Stimulated activated naive CD8-positive, alpha-beta T cell treated with anti-CD3 and anti-CD28 coated beads, Interleukin-15, amount 100 ng/mL, for 72 hours (primary cell): ENCODE measurements around the gene DPP6.

Experiments used
- ATAC-seq: fragments of 150-1000 bp; cut with Tn5 transposase; 2 replicates; pipeline ENCODE4 v1.10.0; 2021; ENCODE audit warnings: mild to moderate bottlenecking, moderate library complexity
- DNase-seq, 2 donors: peaks; one replicate each; pipeline ENCODE4 v3.0.0; 2021 to 2022
- H3K27ac Mint-ChIP-seq, 2 donors: one replicate each; pipeline ENCODE4 v1.8.0; 2022; ENCODE audit warnings: mild to moderate bottlenecking in 2 of 2, mixed read lengths in 2 of 2, moderate library complexity in 2 of 2
- H3K27me3 Mint-ChIP-seq: one replicate; pipeline ENCODE4 v1.8.0; 2022; ENCODE audit warnings: mixed read lengths
- H3K4me1 Mint-ChIP-seq: one replicate; pipeline ENCODE4 v1.8.0; 2022; ENCODE audit warnings: mild to moderate bottlenecking, mixed read lengths
- H3K4me3 Mint-ChIP-seq, 2 donors: one replicate each; pipeline ENCODE4 v1.8.0; 2022; ENCODE audit warnings: mild to moderate bottlenecking in 2 of 2, mixed read lengths in 2 of 2, moderate library complexity in 1 of 2
- H3K9me3 Mint-ChIP-seq, 2 donors: one replicate each; pipeline ENCODE4 v1.8.0; 2022; ENCODE audit warnings: mixed read lengths in 2 of 2

Gene DPP6

DNA sequence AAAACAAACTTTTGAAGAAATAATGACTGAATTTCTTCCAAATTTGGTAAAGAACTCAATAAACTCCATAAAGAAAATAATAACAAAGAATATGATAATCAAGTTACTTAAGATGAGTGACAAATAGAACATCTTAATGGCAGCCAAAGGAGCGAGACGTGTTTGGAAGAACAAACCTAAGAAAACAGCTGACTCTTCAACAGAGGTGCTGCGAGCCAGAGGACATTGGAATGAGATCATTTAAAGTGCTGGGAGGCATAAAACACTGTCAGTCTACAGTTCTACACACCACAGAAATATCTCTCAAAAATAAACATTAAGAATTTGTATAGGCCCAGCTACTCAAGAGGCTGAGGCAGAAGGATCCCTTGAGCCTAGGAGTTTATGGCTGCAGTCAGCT, 507.3 kb downstream of the DPP6 start:
- Mint-ChIP-seq H3K9me3 (peaks cover 10 to 16% of the 10 kb centered on the region in 2 donors), H3K4me1 (no peaks in the 10 kb centered on the region), H3K27ac (no peak overlapping the region), H3K27me3 (no peaks in the 10 kb centered on the region), H3K4me3 (no peak overlapping the region)
- DNase-seq: no peak
- no peak for ATAC-seq

GRCh38 chr7:154564676-154565075, 512.5 kb downstream of the DPP6 start:
- no peak for DNase-seq
- no peaks in the 10 kb centered on the region for H3K27me3 Mint-ChIP-seq
- H3K9me3 Mint-ChIP-seq: peaks cover 4 to 16% of the 10 kb centered on the region in 2 donors

GRCh38 chr7:154566877-154567276, 514.7 kb downstream of the DPP6 start:
- Mint-ChIP-seq H3K27ac (no peak overlapping the region), H3K9me3 (peaks cover 4 to 16% of the 10 kb centered on the region in 2 donors), H3K4me3 (no peak overlapping the region), H3K27me3 (no peaks in the 10 kb centered on the region), H3K4me1 (no peaks in the 10 kb centered on the region)
- no peak for DNase-seq
- no peak for ATAC-seq

More at GRCh38 chr7:154564676-154565075, 512.5 kb downstream of the DPP6 start:
- no peaks in the 10 kb centered on the region for H3K4me1 Mint-ChIP-seq
- no peak overlapping the region for H3K4me3 Mint-ChIP-seq
- no peak overlapping the region for H3K27ac Mint-ChIP-seq
- no peak for ATAC-seq

GRCh38 chr7:154568346-154568745, 516.1 kb downstream of the DPP6 start:
- Mint-ChIP-seq H3K4me3 (no peak overlapping the region), H3K4me1 (no peaks in the 10 kb centered on the region), H3K27ac (no peak overlapping the region), H3K9me3 (peaks cover 4 to 9% of the 10 kb centered on the region in 2 donors), H3K27me3 (no peaks in the 10 kb centered on the region)
- no peak for DNase-seq
- no peak for ATAC-seq

DNA sequence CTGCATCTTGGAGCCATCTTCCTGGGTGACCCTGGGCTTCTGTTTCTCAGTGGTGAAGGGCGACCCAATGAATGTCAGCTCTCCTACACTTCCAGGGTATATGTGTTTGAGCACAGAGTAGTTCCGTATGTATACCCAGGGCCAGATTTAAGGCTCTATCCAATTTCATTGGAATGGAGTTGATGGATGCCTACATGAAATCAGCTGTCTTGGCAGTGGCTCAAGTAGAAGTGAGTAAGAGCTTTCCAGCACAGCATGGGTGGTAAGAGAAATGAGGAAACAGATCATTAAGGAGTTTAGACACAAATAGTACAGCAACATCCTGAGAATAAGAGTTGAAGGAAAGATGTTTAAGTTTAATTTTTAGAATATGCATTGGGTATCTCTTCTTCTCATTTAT, 517.7 kb downstream of the DPP6 start:
- H3K4me3 Mint-ChIP-seq: no peak overlapping the region
- no peaks in the 10 kb centered on the region for H3K27me3 Mint-ChIP-seq
- no peak for ATAC-seq
- no peaks in the 10 kb centered on the region for H3K4me1 Mint-ChIP-seq
- no peak for DNase-seq
- H3K9me3 Mint-ChIP-seq: no peaks in the 10 kb centered on the region
- no peak overlapping the region for H3K27ac Mint-ChIP-seq

DNA sequence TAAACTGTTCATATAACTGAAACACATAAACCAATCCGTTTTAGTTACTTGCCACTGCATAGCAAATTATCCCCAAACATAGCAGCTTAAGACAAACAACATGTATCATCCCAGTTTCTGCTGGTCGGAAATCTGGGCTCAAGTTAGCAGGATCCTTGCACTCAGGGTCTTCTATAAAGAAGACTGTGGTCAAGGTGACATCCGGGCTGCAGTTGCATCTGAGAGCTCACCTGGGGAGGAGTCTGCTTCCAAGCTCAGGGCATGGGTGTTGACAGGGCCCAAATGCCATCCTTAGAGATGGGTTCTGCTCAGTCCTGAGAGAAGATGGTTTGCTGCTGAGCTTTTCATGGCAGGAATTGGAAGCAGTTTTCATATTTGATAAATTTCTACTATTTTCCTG, 519.6 kb downstream of the DPP6 start:
- DNase-seq: no peak
- Mint-ChIP-seq H3K27me3 (no peaks in the 10 kb centered on the region), H3K9me3 (peaks cover 3 to 7% of the 10 kb centered on the region in 2 donors)

GRCh38 chr7:154574235-154574634, 522.0 kb downstream of the DPP6 start:
- ATAC-seq: no peak

More for the DNA sequence above, 519.6 kb downstream of the DPP6 start:
- Mint-ChIP-seq H3K4me3 (no peak overlapping the region), H3K27ac (no peak overlapping the region), H3K4me1 (no peaks in the 10 kb centered on the region)
- no peak for ATAC-seq

GRCh38 chr7:154575497-154575896, 523.3 kb downstream of the DPP6 start:
- no peak for ATAC-seq
- no peaks in the 10 kb centered on the region for H3K4me1 Mint-ChIP-seq

More at GRCh38 chr7:154574235-154574634, 522.0 kb downstream of the DPP6 start:
- Mint-ChIP-seq H3K4me3 (no peak overlapping the region), H3K27ac (no peak overlapping the region), H3K9me3 (peaks cover 6 to 12% of the 10 kb centered on the region in 2 donors), H3K27me3 (no peaks in the 10 kb centered on the region), H3K4me1 (no peaks in the 10 kb centered on the region)
- DNase-seq: no peak

DNA sequence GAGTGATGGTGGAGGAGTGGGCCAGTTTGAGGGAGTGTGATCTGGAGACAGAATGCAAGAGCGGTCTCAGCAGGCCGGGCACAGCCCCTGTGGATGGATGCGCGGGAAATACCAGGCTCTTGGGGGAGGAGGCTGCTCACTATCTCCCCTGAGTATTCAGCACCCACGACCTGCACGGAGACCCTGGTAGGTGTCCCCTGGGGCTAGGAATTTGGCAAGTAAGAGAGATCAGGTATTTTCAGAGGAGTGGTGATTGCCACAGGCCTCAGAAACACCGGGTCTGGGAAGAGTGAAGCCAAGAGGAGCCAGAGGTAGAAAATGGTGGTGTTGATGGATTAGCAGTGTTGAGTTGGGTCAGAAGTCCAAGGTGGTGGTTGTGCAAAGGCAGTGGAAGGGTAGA, 524.4 kb downstream of the DPP6 start:
- Mint-ChIP-seq H3K4me1 (no peaks in the 10 kb centered on the region), H3K27me3 (no peaks in the 10 kb centered on the region), H3K27ac (no peak overlapping the region), H3K4me3 (no peak overlapping the region), H3K9me3 (peaks cover 6 to 12% of the 10 kb centered on the region in 2 donors)
- no peak for ATAC-seq
- DNase-seq: no peak

More at GRCh38 chr7:154575497-154575896, 523.3 kb downstream of the DPP6 start:
- Mint-ChIP-seq H3K9me3 (peaks cover 6 to 12% of the 10 kb centered on the region in 2 donors), H3K27ac (no peak overlapping the region), H3K4me3 (no peak overlapping the region), H3K27me3 (no peaks in the 10 kb centered on the region)
- DNase-seq: no peak

DNA sequence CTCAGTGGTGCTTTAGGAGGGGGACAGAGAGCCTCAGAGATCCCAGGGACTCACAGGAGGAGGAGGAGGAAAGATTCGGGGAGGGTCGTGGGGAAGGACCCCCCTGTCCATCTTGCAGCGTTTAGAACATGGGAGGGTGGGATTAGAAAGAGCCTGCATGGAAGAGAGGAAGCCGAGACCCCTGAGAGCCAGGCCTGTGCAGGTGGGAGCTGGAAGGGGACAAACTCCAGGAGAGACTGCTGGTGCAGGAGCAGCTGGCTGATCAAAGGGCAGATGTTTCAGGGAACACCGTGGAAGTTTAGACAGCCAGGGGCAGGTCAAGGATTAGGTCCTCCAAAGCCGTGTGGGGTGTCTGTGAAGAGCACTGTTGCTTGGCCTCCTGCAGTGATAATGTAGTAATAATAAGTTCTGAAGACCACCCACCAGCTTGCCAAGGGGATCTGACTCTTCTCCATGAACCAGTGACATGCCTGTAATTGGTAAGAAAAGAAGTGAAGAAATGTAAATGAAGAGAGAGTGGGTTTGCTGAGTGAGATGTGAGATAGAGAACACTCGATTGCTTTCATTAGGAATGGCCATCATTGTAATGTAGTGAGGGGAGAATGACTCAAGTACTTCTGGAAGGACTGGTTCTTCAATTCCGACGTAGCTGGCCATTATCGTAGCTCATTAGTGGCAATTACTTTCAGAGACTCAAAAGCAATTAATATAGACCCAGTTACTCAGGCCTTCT, 525.1 kb downstream of the DPP6 start:
- H3K27me3 Mint-ChIP-seq: no peaks in the 10 kb centered on the region

GRCh38 chr7:154578336-154578735, 526.1 kb downstream of the DPP6 start:
- ATAC-seq (no peak), DNase-seq (no peak)
- peaks cover 6 to 16% of the 10 kb centered on the region in 2 donors for H3K9me3 Mint-ChIP-seq
- no peaks in the 10 kb centered on the region for H3K4me1 Mint-ChIP-seq
- H3K4me3 Mint-ChIP-seq: no peak overlapping the region
- H3K27me3 Mint-ChIP-seq: no peaks in the 10 kb centered on the region
- H3K27ac Mint-ChIP-seq: no peak overlapping the region

More for the DNA sequence above, 525.1 kb downstream of the DPP6 start:
- Mint-ChIP-seq H3K4me3 (no peak overlapping the region), H3K27ac (no peak overlapping the region), H3K9me3 (peaks cover 6 to 12% of the 10 kb centered on the region in 2 donors), H3K4me1 (no peaks in the 10 kb centered on the region)
- ATAC-seq (no peak), DNase-seq (no peak)

GRCh38 chr7:154579711-154580110, 527.5 kb downstream of the DPP6 start:
- ATAC-seq: no peak
- no peaks in the 10 kb centered on the region for H3K27me3 Mint-ChIP-seq
- H3K9me3 Mint-ChIP-seq: peaks cover 6 to 20% of the 10 kb centered on the region in 2 donors
- no peak overlapping the region for H3K27ac Mint-ChIP-seq
- no peaks in the 10 kb centered on the region for H3K4me1 Mint-ChIP-seq
- no peak for DNase-seq
- H3K4me3 Mint-ChIP-seq: no peak overlapping the region

DNA sequence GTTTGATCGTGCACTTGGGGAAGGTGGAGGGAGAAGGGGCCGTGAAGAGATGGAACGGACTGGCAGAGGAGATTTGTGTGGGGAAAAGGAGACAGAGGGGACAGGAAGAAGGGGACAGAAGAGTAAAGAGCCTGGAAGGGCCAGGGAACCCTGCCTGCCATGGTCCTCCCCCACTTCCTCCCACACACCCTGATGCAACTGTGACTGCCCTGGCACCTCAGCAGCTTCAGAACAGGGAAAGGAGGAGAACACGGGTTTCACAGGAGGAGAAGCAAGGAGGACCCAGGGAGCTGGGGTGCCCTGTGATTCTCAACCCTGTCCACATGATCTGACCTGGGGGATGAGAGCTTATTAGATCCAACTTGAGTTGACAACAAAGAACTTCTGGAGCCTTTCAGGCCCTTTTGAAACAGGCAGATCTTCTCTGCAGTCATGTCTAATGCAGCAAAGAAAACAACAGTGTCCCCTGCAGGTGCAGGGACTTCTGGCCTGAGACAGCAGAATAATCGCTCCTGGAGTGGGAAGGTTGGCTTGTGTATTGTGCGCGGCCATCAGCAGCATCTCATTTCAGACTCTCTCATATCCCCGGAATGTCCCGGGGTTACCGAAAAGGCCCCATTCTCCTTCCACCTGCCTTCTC, 529.2 kb downstream of the DPP6 start:
- no peak overlapping the region for H3K27ac Mint-ChIP-seq
- DNase-seq (no peak), ATAC-seq (no peak)
- peaks cover 6 to 17% of the 10 kb centered on the region in 2 donors for H3K9me3 Mint-ChIP-seq
- no peaks in the 10 kb centered on the region for H3K27me3 Mint-ChIP-seq
- no peaks in the 10 kb centered on the region for H3K4me1 Mint-ChIP-seq
- no peak overlapping the region for H3K4me3 Mint-ChIP-seq

GRCh38 chr7:154583454-154583853, 531.3 kb downstream of the DPP6 start:
- DNase-seq (no peak), ATAC-seq (no peak)
- H3K4me1 Mint-ChIP-seq: no peaks in the 10 kb centered on the region
- H3K4me3 Mint-ChIP-seq: no peak overlapping the region
- H3K27ac Mint-ChIP-seq: no peak overlapping the region
- H3K27me3 Mint-ChIP-seq: no peaks in the 10 kb centered on the region
- H3K9me3 Mint-ChIP-seq: peaks cover 0 to 8% of the 10 kb centered on the region in 2 donors

- no peaks in the 10 kb centered on the region for H3K27me3 Mint-ChIP-seq
- no peak overlapping the region for H3K27ac Mint-ChIP-seq
- H3K4me1 Mint-ChIP-seq: no peaks in the 10 kb centered on the region
- DNase-seq (no peak), ATAC-seq (no peak)
- no peak overlapping the region for H3K4me3 Mint-ChIP-seq
- peaks cover 0 to 8% of the 10 kb centered on the region in 2 donors for H3K9me3 Mint-ChIP-seq
These were observed 532.4 kb downstream of the DPP6 start for GRCh38 chr7:154584352-154585252.
